Measurements from ENCODE around the gene SUPT3H. TPM values are rescaled to one million over a fixed set of nuclear protein-coding genes. Genes with fewer than 3 reads are reported as not detected.

The SUPT3H gene
- total RNA-seq, 1 donor from 2014 or later, result 13.3 TPM

- Mint-ChIP-seq H3K27me3 (ENCODE audit: low read depth) (no peaks in the 10 kb centered on the region), H3K27ac (ENCODE audit: unreplicated experiment) (peak overlapping the region; percentile 65), H3K9me3 (ENCODE audit: low read depth) (peaks cover 17% of the 10 kb centered on the region)
Observed at GRCh38 chr6:45057711-45058110, 320.0 kb downstream of the SUPT3H start.

GRCh38 chr6:45054610-45055009, 323.1 kb downstream of the SUPT3H start:
- TF ChIP-seq CTCF (IDR thresholded peaks at IDR 0.05), result no peak
- H3K4me3 Mint-ChIP-seq (ENCODE audit: unreplicated experiment), result no peak overlapping the region
- H3K36me3 Mint-ChIP-seq (ENCODE audit: low read depth), result no peaks in the 10 kb centered on the region
- H3K4me1 Mint-ChIP-seq (ENCODE audit: low read depth), result peaks cover 32% of the 10 kb centered on the region
- no peak overlapping the region for H3K27ac Mint-ChIP-seq (ENCODE audit: unreplicated experiment)
- H3K27me3 Mint-ChIP-seq (ENCODE audit: low read depth), result no peaks in the 10 kb centered on the region
- H3K9me3 Mint-ChIP-seq (ENCODE audit: low read depth), result peaks cover under 1% of the 10 kb centered on the region
- no peak for DNase-seq (ENCODE audit: low spot score)

More at GRCh38 chr6:45057711-45058110, 320.0 kb downstream of the SUPT3H start:
- no peak for TF ChIP-seq CTCF (IDR thresholded peaks at IDR 0.05)
- H3K36me3 Mint-ChIP-seq (ENCODE audit: low read depth), result peaks cover 2% of the 10 kb centered on the region
- no peak for DNase-seq (ENCODE audit: low spot score)
- H3K4me3 Mint-ChIP-seq (ENCODE audit: unreplicated experiment), result no peak overlapping the region
- peaks cover 22% of the 10 kb centered on the region for H3K4me1 Mint-ChIP-seq (ENCODE audit: low read depth)

GRCh38 chr6:45052325-45052724, 325.4 kb downstream of the SUPT3H start:
- no peak for TF ChIP-seq CTCF (IDR thresholded peaks at IDR 0.05)
- Mint-ChIP-seq H3K27ac (ENCODE audit: unreplicated experiment) (no peak overlapping the region), H3K36me3 (ENCODE audit: low read depth) (peaks cover 2% of the 10 kb centered on the region), H3K4me3 (ENCODE audit: unreplicated experiment) (no peak overlapping the region), H3K9me3 (ENCODE audit: low read depth) (peaks cover 11% of the 10 kb centered on the region), H3K27me3 (ENCODE audit: low read depth) (no peaks in the 10 kb centered on the region), H3K4me1 (ENCODE audit: low read depth) (peaks cover 25% of the 10 kb centered on the region)
- no peak for DNase-seq (ENCODE audit: low spot score)

- H3K9me3 Mint-ChIP-seq (ENCODE audit: low read depth), result peaks cover 13% of the 10 kb centered on the region
- no peak for TF ChIP-seq CTCF (IDR thresholded peaks at IDR 0.05)
- H3K27ac Mint-ChIP-seq (ENCODE audit: unreplicated experiment), result no peak overlapping the region
- no peak overlapping the region for H3K4me3 Mint-ChIP-seq (ENCODE audit: unreplicated experiment)
- H3K36me3 Mint-ChIP-seq (ENCODE audit: low read depth), result peaks cover 2% of the 10 kb centered on the region
- no peaks in the 10 kb centered on the region for H3K27me3 Mint-ChIP-seq (ENCODE audit: low read depth)
- no peak for DNase-seq (ENCODE audit: low spot score)
- peaks cover 21% of the 10 kb centered on the region for H3K4me1 Mint-ChIP-seq (ENCODE audit: low read depth)
Observed at GRCh38 chr6:45049188-45049843, 328.4 kb downstream of the SUPT3H start.

GRCh38 chr6:45047573-45047972, 330.2 kb downstream of the SUPT3H start:
- Mint-ChIP-seq H3K27ac (ENCODE audit: unreplicated experiment) (no peak overlapping the region), H3K9me3 (ENCODE audit: low read depth) (peaks cover 13% of the 10 kb centered on the region), H3K4me1 (ENCODE audit: low read depth) (peaks cover 21% of the 10 kb centered on the region), H3K27me3 (ENCODE audit: low read depth) (no peaks in the 10 kb centered on the region), H3K36me3 (ENCODE audit: low read depth) (peaks cover 2% of the 10 kb centered on the region), H3K4me3 (ENCODE audit: unreplicated experiment) (no peak overlapping the region)
- no peak for TF ChIP-seq CTCF (IDR thresholded peaks at IDR 0.05)
- DNase-seq (ENCODE audit: low spot score), result no peak

All from chondrocyte (in vitro differentiated cells).